WTC11 (cell line): ENCODE measurements around the gene TMUB2. TPM values are rescaled to one million over a fixed set of nuclear protein-coding genes. Genes with fewer than 3 reads are reported as not detected.

Experiments
- ATF1 ChIP-seq: sonication (generic); formaldehyde crosslinking; IDR thresholded peaks from 2 replicates; pipeline ENCODE4 v1.8.1; 2023; ENCODE audit warnings: mild to moderate bottlenecking, moderate library complexity, missing genetic modification reagents
- CBFB ChIP-seq: sonication (generic); formaldehyde crosslinking; IDR thresholded peaks from 2 replicates; pipeline ENCODE4 v1.8.1; 2022; ENCODE audit warnings: mild to moderate bottlenecking, low read depth, missing genetic modification reagents
- CREM ChIP-seq: sonication (generic); formaldehyde crosslinking; IDR thresholded peaks from 2 replicates; pipeline ENCODE4 v1.8.1; 2022; ENCODE audit warnings: mild to moderate bottlenecking, missing genetic modification reagents, moderate library complexity
- ETV6 ChIP-seq: sonication (generic); formaldehyde crosslinking; IDR thresholded peaks from 2 replicates; pipeline ENCODE4 v1.8.1; 2022; ENCODE audit warnings: mild to moderate bottlenecking, missing genetic modification reagents
- FOXJ3 ChIP-seq: sonication (generic); formaldehyde crosslinking; IDR thresholded peaks from 2 replicates; pipeline ENCODE4 v1.9.0; 2021; ENCODE audit warnings: missing genetic modification reagents, mild to moderate bottlenecking, borderline replicate concordance
- GRHL2 ChIP-seq: fragments of 250-450 bp; sonication (Bioruptor Pico); IDR thresholded peaks from 2 replicates; pipeline ENCODE4 v1.8.0; 2022; ENCODE audit warnings: mild to moderate bottlenecking, moderate library complexity; ENCODE audit not compliant: insufficient replicate concordance, severe bottlenecking
- JUN ChIP-seq: sonication (generic); formaldehyde crosslinking; IDR thresholded peaks from 2 replicates; pipeline ENCODE4 v1.8.0; 2023; ENCODE audit warnings: mild to moderate bottlenecking, missing genetic modification reagents
- MXD4 ChIP-seq: fragments of 250-450 bp; sonication (Bioruptor Pico); IDR thresholded peaks from 2 replicates; pipeline ENCODE4 v1.8.0; 2021; ENCODE audit warnings: mild to moderate bottlenecking, moderate library complexity, borderline replicate concordance
- NFATC4 ChIP-seq: fragments of 250-450 bp; sonication (Bioruptor Pico); IDR thresholded peaks from 2 replicates; pipeline ENCODE4 v1.9.0; 2021; ENCODE audit warnings: mild to moderate bottlenecking
- NFYB ChIP-seq: sonication (generic); formaldehyde crosslinking; conservative IDR thresholded peaks from 2 replicates; pipeline ENCODE4 v1.8.0; 2022; ENCODE audit warnings: low read depth, missing genetic modification reagents
- SOX15 ChIP-seq: fragments of 250-450 bp; sonication (Bioruptor Pico); IDR thresholded peaks from 2 replicates; pipeline ENCODE4 v1.9.0; 2021; ENCODE audit warnings: mild to moderate bottlenecking
- TEAD1 ChIP-seq: sonication (generic); formaldehyde crosslinking; IDR thresholded peaks from 2 replicates; pipeline ENCODE4 v1.8.0; 2022; ENCODE audit warnings: mild to moderate bottlenecking, missing genetic modification reagents
- ZBTB21 ChIP-seq: sonication (generic); formaldehyde crosslinking; IDR thresholded peaks from 2 replicates; pipeline ENCODE4 v1.8.1; 2023; ENCODE audit warnings: mild to moderate bottlenecking, missing genetic modification reagents, borderline replicate concordance
- ZNF219 ChIP-seq: sonication (generic); formaldehyde crosslinking; IDR thresholded peaks from 2 replicates; pipeline ENCODE4 v1.8.0; 2023; ENCODE audit warnings: missing genetic modification reagents, mild to moderate bottlenecking, borderline replicate concordance
- ZNF671 ChIP-seq: fragments of 250-450 bp; sonication (Bioruptor Pico); IDR thresholded peaks from 2 replicates; pipeline ENCODE4 v1.8.0; 2021; ENCODE audit warnings: mild to moderate bottlenecking
- total RNA-seq: library from RNA; stranded (reverse); gene quantifications from 3 replicates; pipeline ENCODE4 v1.2.3, GENCODE V29; 2021
- TF ChIP-seq, protein P1 (sequence below): sonication (generic); formaldehyde crosslinking; IDR thresholded peaks from 2 replicates; pipeline ENCODE4 v1.8.0; 2023; ENCODE audit warnings: missing genetic modification reagents
- TF ChIP-seq, protein P2 (sequence below): sonication (generic); formaldehyde crosslinking; IDR thresholded peaks from 2 replicates; pipeline ENCODE4 v1.8.0; 2022; ENCODE audit warnings: mild to moderate bottlenecking, missing genetic modification reagents
- TF ChIP-seq, protein P3 (sequence below): fragments of 250-450 bp; sonication (Bioruptor Pico); IDR thresholded peaks from 2 replicates; pipeline ENCODE4 v1.9.0; 2021; ENCODE audit warnings: moderate library complexity, mild to moderate bottlenecking, inconsistent platforms, borderline replicate concordance
- TF ChIP-seq, protein P4 (sequence below): fragments of 250-450 bp; sonication (Bioruptor Pico); conservative IDR thresholded peaks from 2 replicates; pipeline ENCODE4 v1.9.0; 2021; ENCODE audit warnings: mild to moderate bottlenecking
- TF ChIP-seq, protein P5 (sequence below): sonication (generic); formaldehyde crosslinking; IDR thresholded peaks from 2 replicates; pipeline ENCODE4 v1.8.0; 2022; ENCODE audit warnings: mild to moderate bottlenecking, missing genetic modification reagents
- TF ChIP-seq, protein P6 (sequence below): fragments of 250-450 bp; sonication (Bioruptor Pico); IDR thresholded peaks from 2 replicates; pipeline ENCODE4 v1.9.0; 2021; ENCODE audit warnings: mild to moderate bottlenecking
- TF ChIP-seq, protein P7 (sequence below): sonication (generic); formaldehyde crosslinking; IDR thresholded peaks from 2 replicates; pipeline ENCODE4 v1.8.1; 2023; ENCODE audit warnings: mild to moderate bottlenecking, moderate library complexity, missing genetic modification reagents
- TF ChIP-seq, protein P8 (sequence below): sonication (generic); formaldehyde crosslinking; IDR thresholded peaks from 2 replicates; pipeline ENCODE4 v1.8.1; 2022; ENCODE audit warnings: low read depth, missing genetic modification reagents, borderline replicate concordance
- TF ChIP-seq, protein P9 (sequence below): sonication (generic); formaldehyde crosslinking; IDR thresholded peaks from 2 replicates; pipeline ENCODE4 v1.8.1; 2022; ENCODE audit warnings: mild to moderate bottlenecking, moderate library complexity, missing genetic modification reagents
- TF ChIP-seq, protein P10 (sequence below): sonication (generic); formaldehyde crosslinking; IDR thresholded peaks from 2 replicates; pipeline ENCODE4 v1.8.1; 2023; ENCODE audit warnings: mild to moderate bottlenecking, missing genetic modification reagents, moderate library complexity

TMUB2 gene
- total RNA-seq, 1 experiment from 2014 or later: 26.9 TPM

DNA sequence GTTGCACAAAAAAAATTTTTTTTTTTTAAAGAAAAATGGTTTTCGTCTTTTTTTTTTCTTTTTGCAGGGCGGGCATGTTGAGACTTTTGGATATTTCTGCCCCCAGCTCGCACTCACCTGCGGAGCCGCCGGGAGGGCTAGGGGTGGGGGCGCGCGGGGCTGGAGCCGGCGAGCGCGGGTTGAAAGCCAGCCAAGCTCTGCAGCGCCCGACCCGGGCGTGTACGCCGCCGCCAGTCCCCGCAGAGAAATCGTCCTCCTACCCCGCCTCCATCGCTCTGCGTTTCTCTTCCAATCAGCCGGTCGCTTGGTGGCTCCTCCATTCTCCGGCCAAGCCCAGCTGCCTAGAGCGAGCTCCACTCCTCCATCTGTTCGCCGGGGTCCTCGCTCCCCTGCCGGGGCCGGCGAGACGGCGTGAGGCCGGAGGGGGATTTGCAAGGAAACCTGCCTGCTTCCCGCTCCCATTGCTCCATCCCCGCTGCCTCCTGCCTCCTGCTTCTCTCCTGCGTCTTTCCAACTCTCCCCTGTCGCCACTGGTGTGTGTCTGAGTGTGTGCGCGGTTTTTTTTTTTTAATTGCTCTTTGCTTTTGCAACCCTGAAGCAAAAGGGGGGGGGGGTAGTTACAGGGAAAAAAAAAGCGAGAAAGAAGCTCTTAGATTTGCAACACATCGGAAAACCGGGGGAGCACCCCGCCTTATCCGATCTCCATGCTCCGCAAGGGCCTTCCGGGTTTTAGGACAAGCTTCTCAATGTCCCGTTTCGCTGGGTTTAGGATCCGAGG, 34.5 kb downstream of the TMUB2 start (continued):
- TF ChIP-seq, protein P1, sequence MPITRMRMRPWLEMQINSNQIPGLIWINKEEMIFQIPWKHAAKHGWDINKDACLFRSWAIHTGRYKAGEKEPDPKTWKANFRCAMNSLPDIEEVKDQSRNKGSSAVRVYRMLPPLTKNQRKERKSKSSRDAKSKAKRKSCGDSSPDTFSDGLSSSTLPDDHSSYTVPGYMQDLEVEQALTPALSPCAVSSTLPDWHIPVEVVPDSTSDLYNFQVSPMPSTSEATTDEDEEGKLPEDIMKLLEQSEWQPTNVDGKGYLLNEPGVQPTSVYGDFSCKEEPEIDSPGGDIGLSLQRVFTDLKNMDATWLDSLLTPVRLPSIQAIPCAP (CRISPR knock-in tag): 0 out of 2 replicates have a peak, but pooled peaks have one; percentile 30
- TF ChIP-seq, protein P2, sequence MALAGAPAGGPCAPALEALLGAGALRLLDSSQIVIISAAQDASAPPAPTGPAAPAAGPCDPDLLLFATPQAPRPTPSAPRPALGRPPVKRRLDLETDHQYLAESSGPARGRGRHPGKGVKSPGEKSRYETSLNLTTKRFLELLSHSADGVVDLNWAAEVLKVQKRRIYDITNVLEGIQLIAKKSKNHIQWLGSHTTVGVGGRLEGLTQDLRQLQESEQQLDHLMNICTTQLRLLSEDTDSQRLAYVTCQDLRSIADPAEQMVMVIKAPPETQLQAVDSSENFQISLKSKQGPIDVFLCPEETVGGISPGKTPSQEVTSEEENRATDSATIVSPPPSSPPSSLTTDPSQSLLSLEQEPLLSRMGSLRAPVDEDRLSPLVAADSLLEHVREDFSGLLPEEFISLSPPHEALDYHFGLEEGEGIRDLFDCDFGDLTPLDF (CRISPR knock-in tag): no peak
- TF ChIP-seq, protein P3, sequence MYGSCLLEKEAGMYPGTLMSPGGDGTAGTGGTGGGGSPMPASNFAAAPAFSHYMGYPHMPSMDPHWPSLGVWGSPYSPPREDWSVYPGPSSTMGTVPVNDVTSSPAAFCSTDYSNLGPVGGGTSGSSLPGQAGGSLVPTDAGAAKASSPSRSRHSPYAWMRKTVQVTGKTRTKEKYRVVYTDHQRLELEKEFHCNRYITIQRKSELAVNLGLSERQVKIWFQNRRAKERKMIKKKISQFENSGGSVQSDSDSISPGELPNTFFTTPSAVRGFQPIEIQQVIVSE (CRISPR knock-in tag): no peak
- TF ChIP-seq TEAD1 (CRISPR knock-in tag) (no peak), GRHL2 (no peak), ZNF219 (no peak), ATF1 (CRISPR knock-in tag) (no peak), JUN (CRISPR knock-in tag) (no peak), NFYB (CRISPR knock-in tag) (no peak), CBFB (no peak), ETV6 (CRISPR knock-in tag) (0 out of 2 replicates have a peak, but pooled peaks have one; percentile 43), SOX15 (CRISPR knock-in tag) (no peak), CREM (peak; percentile 20; the same call in 1 of the 2 replicates), ZNF671 (CRISPR knock-in tag) (no peak), FOXJ3 (CRISPR knock-in tag) (no peak), ZBTB21 (CRISPR knock-in tag) (no peak), MXD4 (no peak), NFATC4 (CRISPR knock-in tag) (no peak)
- TF ChIP-seq, protein P4, sequence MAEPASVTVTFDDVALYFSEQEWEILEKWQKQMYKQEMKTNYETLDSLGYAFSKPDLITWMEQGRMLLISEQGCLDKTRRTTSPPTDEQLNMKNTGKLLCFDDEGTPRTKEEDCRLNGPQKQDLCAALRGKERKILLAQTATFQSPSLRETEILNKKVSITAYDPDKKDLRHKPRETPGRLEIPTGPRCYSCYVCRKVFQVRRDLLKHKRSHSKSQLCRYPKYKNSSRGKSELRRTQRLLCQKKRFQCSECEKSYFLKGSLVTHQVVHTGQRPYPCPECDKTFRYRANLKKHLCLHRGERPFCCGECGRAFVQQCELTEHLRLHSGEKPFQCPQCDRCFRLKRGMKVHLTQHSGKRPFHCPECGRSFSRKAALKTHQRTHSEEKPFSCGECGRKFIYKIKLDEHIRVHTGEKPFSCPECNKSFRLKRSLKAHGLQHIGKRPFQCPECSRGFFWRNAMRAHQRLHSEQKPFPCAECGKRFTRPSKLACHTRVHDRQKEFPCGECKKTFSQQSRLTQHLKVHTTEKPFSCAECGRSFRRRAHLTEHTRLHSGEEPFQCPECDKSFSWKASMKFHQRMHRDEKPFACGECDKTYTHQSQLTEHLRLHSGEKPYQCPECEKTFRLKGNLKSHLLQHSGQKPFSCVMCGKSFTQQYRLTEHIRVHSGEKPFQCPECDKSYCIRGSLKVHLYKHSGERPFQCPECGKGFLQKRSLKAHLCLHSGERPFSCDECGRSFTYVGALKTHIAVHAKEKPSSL: no peak
- TF ChIP-seq, protein P5, sequence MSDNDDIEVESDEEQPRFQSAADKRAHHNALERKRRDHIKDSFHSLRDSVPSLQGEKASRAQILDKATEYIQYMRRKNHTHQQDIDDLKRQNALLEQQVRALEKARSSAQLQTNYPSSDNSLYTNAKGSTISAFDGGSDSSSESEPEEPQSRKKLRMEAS (CRISPR knock-in tag): no peak
- TF ChIP-seq, protein P6, sequence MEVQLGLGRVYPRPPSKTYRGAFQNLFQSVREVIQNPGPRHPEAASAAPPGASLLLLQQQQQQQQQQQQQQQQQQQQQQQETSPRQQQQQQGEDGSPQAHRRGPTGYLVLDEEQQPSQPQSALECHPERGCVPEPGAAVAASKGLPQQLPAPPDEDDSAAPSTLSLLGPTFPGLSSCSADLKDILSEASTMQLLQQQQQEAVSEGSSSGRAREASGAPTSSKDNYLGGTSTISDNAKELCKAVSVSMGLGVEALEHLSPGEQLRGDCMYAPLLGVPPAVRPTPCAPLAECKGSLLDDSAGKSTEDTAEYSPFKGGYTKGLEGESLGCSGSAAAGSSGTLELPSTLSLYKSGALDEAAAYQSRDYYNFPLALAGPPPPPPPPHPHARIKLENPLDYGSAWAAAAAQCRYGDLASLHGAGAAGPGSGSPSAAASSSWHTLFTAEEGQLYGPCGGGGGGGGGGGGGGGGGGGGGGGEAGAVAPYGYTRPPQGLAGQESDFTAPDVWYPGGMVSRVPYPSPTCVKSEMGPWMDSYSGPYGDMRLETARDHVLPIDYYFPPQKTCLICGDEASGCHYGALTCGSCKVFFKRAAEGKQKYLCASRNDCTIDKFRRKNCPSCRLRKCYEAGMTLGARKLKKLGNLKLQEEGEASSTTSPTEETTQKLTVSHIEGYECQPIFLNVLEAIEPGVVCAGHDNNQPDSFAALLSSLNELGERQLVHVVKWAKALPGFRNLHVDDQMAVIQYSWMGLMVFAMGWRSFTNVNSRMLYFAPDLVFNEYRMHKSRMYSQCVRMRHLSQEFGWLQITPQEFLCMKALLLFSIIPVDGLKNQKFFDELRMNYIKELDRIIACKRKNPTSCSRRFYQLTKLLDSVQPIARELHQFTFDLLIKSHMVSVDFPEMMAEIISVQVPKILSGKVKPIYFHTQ (CRISPR knock-in tag): no peak
- TF ChIP-seq, protein P7, sequence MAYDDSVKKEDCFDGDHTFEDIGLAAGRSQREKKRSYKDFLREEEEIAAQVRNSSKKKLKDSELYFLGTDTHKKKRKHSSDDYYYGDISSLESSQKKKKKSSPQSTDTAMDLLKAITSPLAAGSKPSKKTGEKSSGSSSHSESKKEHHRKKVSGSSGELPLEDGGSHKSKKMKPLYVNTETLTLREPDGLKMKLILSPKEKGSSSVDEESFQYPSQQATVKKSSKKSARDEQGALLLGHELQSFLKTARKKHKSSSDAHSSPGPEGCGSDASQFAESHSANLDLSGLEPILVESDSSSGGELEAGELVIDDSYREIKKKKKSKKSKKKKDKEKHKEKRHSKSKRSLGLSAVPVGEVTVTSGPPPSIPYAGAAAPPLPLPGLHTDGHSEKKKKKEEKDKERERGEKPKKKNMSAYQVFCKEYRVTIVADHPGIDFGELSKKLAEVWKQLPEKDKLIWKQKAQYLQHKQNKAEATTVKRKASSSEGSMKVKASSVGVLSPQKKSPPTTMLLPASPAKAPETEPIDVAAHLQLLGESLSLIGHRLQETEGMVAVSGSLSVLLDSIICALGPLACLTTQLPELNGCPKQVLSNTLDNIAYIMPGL: no peak; the same call in none of the 2 replicates
- TF ChIP-seq, protein P8, sequence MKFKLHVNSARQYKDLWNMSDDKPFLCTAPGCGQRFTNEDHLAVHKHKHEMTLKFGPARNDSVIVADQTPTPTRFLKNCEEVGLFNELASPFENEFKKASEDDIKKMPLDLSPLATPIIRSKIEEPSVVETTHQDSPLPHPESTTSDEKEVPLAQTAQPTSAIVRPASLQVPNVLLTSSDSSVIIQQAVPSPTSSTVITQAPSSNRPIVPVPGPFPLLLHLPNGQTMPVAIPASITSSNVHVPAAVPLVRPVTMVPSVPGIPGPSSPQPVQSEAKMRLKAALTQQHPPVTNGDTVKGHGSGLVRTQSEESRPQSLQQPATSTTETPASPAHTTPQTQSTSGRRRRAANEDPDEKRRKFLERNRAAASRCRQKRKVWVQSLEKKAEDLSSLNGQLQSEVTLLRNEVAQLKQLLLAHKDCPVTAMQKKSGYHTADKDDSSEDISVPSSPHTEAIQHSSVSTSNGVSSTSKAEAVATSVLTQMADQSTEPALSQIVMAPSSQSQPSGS (CRISPR knock-in tag): no peak
- TF ChIP-seq, protein P9, sequence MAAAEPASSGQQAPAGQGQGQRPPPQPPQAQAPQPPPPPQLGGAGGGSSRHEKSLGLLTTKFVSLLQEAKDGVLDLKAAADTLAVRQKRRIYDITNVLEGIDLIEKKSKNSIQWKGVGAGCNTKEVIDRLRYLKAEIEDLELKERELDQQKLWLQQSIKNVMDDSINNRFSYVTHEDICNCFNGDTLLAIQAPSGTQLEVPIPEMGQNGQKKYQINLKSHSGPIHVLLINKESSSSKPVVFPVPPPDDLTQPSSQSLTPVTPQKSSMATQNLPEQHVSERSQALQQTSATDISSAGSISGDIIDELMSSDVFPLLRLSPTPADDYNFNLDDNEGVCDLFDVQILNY (CRISPR knock-in tag): no peak
- TF ChIP-seq, protein P10, sequence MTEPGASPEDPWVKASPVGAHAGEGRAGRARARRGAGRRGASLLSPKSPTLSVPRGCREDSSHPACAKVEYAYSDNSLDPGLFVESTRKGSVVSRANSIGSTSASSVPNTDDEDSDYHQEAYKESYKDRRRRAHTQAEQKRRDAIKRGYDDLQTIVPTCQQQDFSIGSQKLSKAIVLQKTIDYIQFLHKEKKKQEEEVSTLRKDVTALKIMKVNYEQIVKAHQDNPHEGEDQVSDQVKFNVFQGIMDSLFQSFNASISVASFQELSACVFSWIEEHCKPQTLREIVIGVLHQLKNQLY: no peak
